HG03064 (cell line): ENCODE data around the gene ITFG2.
"Not testable (repeated sequence)": the region's sequence is repeated elsewhere in the genome, so short reads cannot be mapped to it uniquely, and the experiment has no call there.

Source experiments
- ATAC-seq: cut with Tn5 transposase; IDR thresholded peaks from one replicate; pipeline ENCODE4 v1.9.1; 2021; ENCODE audit warnings: low read depth; ENCODE audit not compliant: unreplicated experiment

ITFG2 gene

DNA sequence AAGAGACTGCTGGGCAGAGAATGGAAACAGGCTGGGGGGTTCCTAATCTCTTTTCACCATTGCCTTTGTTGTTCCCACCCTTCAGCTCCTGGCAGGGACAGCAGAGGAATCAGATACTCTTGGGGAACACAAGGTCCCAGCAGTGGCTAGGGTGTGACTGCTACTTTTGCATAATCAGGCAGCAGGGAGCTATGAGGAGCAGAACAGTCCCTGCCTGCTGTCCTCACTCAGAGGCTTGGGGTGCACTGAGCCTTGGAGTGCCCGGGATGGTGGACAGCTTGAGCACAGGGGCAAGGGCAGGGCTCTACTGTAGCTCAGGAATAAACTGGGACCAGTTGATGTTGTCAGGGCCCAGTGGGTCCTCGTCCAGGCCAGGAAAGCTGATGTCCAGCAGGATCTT is 45.9 kb downstream of the ITFG2 start:
- ATAC-seq = no peak

DNA sequence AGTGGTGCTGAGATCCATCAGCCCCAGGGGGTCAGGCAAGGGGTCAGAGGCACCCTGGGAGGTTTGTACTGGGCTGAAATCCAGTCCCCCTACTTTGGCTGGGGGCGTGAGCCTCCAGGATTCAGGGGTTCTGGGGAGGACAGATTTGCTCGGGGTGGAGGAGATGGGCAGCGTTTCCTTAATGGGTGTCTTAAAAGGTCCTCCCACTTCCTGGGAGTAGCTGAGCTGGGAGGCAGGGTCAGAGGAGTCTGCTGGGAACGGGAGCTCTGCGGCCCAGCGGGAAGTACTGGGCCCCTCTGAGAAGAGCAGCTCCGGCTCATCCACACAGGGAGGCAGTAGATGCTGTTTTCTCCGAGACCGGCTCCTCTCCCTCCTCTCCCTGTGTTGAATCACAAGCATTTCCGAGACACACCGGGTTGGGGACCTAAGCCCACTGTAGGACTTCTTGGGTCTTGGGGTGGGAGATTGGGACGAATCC is 46.5 kb downstream of the ITFG2 start:
- ATAC-seq = no peak

DNA sequence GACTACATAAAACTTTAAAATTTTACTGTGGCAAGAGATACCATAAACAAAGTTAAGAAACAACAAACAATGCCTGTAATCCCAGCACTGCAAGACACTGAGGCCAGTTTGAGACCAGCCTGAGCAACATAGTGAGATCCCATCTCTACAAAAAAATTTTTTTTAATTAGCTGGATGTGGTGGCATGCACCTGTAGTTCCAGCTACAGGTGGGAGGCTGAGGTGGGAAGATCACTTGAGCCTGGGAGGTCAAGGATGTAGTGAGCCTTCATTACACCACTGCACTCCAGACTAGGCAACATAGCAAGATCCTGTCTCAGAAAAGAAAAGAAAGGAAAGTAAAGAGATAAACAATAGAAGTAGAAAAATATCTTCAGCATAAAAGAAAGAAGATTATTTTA is 47.7 kb downstream of the ITFG2 start:
- ATAC-seq = no peak

DNA sequence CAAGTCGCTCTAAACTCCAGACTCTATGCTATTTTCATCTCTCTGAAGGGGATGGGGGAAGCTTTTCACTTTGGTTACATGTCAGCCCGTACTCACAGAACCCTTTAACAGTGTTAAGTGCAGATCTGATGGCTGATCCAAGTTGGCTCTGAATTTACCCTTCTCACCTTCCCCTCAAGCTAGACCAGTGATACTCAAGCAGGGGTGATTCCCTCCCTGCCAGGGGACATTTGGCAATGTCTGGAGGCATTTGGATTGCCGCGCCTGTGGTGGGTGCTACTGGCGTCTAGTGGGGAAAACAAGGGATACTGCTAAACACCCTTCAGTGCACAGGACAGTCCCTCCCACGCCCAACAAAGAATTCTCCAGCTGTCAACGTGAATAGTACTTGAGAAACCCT is 50.4 kb downstream of the ITFG2 start:
- no peak for ATAC-seq

DNA sequence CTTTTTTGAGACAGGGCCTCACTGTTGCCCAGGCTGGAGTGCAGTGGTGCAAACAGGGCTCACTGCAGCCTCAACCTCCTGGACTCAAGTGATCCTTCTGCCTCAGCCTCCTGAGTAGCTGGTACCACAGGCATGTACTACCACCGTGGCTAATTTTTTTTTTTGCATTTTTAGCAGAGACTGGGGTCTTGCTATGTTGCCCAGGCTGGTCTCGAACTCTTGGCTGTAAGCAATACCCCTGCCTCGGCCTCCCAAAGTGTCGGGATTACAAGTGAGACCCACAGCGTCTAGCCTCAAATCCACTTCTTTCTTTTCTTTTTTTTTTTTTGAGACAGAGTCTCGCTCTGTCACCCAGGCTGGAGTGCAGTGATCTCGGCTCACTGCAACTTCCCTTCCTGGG is 50.9 kb downstream of the ITFG2 start:
- ATAC-seq = not testable (repeated sequence)

DNA sequence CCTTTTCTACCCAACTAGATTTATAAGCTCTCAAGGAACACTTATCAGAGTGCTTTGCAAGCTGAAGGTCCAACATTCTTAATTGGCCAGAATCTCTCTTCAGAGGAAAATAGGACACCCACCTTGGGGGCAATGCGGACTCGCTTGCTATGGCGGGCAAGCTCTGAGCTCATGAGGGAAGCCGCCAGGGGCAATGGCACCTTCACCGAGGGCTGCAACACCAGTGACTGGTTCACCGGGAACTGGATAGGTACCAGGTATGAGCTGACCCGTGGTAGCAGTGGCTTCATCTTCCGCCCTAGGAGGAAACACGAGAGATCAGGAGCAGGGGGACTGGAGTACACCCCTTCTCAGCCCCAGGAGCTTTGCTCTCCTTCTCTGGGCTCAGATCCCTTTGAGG is 51.7 kb downstream of the ITFG2 start:
- no peak for ATAC-seq

DNA sequence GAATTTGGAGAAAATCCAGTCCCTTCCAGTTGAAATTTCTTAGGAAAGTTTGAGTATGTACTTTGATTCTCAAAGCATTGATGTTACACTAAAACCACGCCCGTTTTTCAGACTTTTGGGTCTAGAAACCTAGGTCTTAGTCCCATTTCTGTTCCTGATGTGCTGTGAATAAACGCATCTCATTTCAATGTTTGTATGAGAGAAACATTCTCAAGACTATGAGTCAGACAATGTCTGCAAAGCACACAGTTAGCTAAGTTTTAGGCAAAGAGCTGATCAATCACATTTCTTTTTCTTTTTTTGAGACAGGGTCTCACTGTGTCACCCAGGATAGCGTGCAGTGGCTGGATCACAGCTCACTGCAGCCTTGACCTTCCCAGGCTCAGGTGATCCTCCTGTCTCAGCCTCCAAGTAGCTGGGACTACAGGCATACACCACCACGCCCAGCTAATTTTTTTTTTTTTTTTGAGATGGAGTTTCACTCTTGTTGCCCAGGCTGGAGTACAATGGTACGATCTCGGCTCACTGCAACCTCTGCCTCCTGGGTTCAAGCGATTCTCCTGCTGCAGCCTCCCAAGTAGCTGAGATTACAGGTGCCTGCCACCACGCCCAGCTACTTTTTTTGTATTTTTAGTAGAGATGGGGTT is 56.6 kb downstream of the ITFG2 start:
- ATAC-seq = not testable (repeated sequence)
